ENCODE data around the gene NYAP2.

NYAP2 gene

GRCh38 chr2:225484751-225485150 lies 85.2 kb downstream of the NYAP2 start:
- DNase-seq (ENCODE audit: low spot score): no peak

- DNase-seq (ENCODE audit: low spot score): no peak
Measured at GRCh38 chr2:225486236-225486635, 86.7 kb downstream of the NYAP2 start.

DNA sequence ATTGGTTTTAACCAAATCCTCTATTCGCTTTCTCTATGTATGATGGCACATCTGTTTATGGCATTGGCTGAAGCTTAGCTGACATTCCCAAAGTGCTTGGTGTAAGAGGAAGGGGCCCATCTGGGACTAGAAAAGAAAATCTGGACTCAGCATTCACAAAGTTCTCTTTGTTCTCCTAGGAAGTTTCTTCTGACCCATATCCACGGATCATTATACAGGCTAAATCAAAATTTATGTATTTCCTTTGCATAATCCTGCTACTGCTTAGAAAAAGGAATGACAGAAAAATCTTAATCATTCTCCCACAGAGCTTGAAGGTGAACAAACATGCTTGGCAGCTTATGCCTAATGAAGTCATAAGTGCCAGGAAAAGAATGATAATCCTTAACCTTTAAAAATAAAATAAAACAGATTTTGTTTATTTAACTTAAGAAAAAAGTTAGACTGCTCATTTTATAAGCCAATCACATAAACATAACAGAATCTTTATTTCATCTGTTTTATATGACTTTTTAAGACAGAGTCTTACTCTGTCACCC lies 88.4 kb downstream of the NYAP2 start:
- no peak for DNase-seq (ENCODE audit: low spot score)

DNA sequence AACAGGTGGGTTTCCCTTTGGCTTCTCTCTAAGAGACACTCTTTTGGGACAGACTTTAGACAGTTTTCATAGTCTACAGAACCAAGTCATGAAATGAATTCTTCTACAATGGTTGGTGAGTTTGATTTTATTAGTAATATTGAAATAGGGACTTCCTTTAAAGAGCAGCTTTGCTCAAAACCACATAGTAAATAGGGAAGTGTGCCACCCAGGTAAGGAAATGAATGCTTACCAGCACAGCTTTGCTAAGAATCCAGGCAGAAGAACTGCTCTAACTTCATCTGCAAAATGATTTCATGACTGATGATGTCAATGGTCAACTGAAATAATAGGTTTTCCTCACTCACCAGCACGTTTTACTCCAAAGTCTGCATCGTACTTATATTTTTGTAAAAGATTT lies 89.2 kb downstream of the NYAP2 start:
- DNase-seq (ENCODE audit: low spot score): no peak

DNA sequence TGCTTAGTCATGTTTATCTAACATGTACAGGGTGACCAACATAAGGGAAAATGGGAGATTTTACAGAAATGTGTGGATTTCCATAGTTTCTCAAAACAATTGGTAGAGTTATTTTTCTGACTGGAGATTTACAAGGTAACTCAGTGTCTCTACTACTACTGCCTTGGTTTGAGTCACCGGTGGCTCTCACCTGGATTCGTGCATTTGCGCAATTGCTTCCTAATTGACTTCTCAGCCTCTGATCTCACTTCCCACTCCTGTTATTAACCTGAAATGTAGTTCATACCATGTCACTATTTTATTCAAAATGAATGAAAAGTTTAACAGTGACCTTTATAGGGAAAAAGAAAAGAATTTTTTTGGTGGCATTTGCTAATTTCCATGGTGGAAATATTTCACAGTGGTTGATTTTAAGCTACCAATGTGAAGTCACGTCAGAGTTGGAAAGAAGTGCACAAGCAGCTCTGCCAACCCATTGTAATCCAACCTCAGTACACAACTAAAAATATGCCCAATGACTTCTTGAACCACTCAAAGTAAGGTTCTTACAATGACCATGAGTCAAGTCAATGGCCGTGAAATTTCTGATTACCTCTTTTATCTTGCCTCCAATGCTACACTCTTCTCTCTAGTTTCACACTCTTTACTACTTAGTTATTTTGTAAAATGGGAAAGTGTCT lies 94.0 kb downstream of the NYAP2 start:
- DNase-seq (ENCODE audit: low spot score): no peak

DNA sequence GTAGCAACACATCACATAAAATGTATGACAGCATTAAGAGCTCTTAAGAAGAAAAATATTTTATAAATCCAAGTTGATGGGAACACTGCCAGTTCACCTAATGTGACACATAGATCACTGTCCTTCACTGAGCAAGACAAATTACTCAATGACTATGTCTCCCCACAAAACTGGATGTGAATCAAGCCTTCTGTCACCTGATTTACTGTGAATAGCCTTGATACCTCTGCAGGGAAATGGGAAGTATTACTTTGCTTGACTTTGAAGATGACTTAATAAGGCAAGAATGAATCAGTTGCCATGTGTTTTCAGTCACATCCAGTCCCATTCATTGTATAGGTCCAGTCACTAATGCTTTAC lies 94.6 kb downstream of the NYAP2 start:
- no peak for DNase-seq (ENCODE audit: low spot score)

DNA sequence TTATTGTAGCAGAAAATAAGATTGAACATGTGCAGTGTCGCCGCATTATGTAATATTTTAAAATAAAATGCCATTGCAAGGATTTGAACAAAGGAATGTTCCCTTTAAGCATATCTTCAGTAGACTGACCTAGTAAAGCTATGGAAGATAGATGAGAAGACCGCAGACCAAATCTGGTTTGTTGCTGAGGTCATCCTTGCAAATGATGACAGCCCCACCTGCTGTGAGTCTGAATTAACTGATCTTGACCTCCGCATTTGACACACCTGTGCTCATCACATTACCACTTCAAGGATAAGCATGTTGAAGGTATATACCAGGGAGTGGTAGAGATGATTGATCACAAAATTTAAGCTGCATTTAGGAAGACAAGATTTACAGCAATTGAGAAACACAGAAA lies 96.2 kb downstream of the NYAP2 start:
- DNase-seq (ENCODE audit: low spot score): no peak

DNA sequence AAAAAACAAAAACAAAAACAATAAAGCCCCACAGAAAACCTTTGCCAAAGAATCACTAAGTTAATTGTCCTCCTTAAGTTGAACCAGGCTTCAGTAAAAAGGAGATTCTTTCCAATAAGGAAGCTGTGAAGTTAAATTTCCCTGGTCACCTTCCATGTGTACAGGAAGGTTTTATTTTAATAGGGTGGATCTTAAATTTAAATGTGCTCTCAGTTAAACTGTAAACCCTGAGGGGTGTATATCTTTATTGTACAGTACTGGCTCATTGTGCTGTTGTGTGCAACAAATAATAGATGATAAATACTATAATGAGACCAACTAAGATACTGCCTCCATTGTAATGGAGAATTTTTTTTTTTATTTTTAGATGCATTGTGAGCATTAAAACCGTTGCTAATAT lies 97.1 kb downstream of the NYAP2 start:
- DNase-seq (ENCODE audit: low spot score): no peak

GRCh38 chr2:225497166-225497565 lies 97.7 kb downstream of the NYAP2 start:
- DNase-seq (ENCODE audit: low spot score): no peak

- no peak for DNase-seq (ENCODE audit: low spot score)
Measured at GRCh38 chr2:225501022-225501421, 101.5 kb downstream of the NYAP2 start.

GRCh38 chr2:225502971-225503370 lies 103.5 kb downstream of the NYAP2 start:
- no peak for DNase-seq (ENCODE audit: low spot score)

GRCh38 chr2:225510796-225511195 lies 111.3 kb downstream of the NYAP2 start:
- no peak for DNase-seq (ENCODE audit: low spot score)

GRCh38 chr2:225512469-225512868 lies 113.0 kb downstream of the NYAP2 start:
- no peak for DNase-seq (ENCODE audit: low spot score)

DNA sequence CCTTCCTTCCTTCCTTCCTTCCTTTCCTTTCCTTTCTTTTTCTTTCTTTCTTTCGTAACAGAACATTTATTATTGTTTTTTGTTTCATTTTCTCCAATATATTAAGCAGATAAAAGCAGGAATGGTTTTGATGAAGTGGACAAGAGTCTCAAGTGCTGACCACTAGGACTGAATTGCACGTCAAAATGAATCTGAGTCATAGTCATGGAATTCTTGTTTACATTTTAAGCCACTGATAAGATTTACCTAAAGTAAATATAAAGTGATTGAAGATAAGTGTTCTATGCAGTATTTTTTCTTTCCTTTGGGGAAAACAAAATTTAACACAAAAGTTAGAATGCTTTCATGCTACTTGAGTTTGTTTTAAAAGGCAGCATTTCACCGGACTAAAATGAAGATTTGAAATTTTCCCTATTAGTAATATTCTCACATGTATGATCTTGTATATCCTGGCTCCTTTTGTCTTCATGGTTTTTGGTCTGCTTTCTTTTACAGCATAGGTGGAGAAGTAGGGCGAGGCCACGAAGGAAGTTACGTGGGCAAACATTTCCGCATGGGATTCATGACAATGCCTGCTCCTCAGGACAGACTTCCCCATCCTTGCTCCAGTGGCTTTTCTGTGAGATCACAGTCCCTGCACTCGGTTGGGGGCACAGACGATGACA lies 113.5 kb downstream of the NYAP2 start:
- DNase-seq (ENCODE audit: low spot score): no peak

DNA sequence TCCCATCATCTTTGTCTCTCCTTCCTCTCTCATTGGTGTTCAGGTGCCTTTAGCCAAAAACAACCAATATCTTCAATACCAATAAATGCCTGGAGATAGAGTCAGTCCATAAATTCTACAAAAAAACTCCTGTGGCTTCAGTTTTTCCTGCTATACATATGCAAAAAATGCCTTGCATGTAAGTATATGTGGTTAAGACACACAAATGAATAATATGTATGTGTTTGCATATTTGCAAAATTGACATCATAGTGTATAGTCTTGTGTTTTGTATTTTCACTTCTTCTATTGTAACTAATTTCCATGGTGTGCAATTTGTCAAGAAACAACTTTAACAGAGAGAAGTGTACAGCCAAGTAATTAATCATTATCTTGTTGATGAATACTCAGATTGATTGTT lies 115.5 kb downstream of the NYAP2 start:
- DNase-seq (ENCODE audit: low spot score): no peak

- DNase-seq (ENCODE audit: low spot score): no peak
Measured at GRCh38 chr2:225526760-225527390, 127.4 kb downstream of the NYAP2 start.

DNA sequence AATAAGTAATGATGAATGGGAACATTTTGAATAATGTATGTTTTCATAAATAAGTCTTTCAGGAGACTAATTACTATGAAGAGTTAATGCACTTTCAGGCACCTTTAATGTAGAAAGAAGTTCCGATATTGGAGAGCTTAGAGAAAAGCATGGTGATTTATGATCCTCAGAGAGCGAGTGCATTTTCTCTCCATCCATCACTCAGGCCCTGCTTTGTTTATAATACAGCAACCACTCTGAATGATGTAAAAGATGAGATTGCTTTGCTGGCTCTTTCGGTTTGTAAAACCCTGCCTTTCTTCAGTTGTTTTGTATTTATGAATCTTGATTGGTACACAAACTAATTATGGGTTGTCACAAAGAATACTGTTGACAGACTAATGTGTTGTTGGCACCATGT lies 132.0 kb downstream of the NYAP2 start:
- DNase-seq (ENCODE audit: low spot score): no peak

DNA sequence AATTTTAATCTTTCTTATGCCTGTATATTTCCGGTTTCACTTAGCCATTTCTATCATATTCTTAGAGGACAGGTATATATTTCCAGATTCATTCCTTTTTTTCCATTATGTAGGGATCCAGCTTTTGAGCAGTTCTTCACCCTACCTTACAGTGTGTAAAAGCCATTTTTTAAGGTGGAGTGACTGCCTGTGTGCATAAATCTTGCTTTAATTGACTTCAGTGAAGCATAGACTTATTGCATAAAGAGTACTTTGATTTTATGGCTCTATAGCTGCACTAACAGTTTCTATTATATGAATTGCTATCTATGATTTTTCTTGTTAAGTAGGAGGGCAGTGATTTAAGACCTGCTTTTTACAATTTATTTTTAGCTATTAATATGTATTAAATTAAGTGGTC lies 132.6 kb downstream of the NYAP2 start:
- DNase-seq (ENCODE audit: low spot score): no peak

DNA sequence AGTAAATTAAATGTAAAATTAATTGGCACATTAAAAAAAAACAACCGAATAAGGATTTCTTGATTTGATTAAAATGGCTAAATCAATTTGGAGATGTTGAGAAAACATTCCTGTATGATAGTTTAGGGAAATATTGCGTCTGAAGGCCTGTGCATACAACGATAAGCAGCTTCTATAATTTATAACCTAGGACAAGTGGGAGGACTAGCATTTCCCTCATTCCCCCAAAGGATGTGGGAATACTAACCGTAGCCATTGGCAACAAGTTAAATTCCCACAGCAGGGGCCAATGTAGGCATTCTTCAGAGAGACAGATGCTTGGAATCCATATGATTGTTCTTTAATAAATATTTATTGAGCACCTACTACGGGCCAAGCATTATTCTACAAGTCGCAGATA lies 134.5 kb downstream of the NYAP2 start:
- DNase-seq (ENCODE audit: low spot score): no peak

DNA sequence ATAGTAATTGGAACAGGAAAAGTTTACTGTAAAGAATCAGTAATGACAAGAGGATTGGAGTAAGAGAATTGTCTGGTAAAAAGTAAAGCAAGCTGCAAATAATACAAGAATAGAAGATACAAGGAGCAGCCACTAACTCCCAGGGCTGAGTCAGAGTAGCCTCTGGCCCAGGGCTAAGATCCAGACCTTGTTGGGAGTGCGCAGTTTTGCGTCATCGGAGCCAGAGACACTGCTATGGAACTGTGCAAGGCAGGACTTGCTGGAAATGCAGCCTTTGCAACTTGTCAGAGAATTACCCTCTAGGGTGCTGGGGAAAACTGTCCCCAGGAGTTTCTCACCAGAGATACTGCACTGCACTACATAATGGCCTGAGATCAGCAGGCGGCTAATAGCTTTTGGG lies 135.2 kb downstream of the NYAP2 start:
- no peak for DNase-seq (ENCODE audit: low spot score)

DNA sequence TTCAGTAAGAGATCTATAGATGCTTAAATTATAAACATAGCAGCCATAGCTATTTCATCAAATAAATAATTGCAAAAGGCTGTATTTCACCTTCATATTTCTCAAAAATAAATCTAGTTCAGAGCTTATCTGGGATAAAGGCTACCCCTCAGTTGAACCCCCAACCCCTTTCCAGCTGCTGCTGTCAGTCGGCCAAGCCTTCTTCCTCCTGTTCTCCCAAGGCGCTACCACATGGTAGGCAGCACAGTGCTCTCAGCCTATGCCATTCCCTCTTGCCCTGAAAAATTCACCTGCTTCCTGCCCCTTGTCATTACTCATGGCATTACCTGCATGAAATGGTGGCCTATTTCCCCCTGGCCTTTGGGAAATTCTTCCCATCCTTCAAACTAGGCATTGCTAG lies 136.5 kb downstream of the NYAP2 start:
- no peak for DNase-seq (ENCODE audit: low spot score)

- no peak for DNase-seq (ENCODE audit: low spot score)
Measured at GRCh38 chr2:225543626-225544025, 144.1 kb downstream of the NYAP2 start.

DNA sequence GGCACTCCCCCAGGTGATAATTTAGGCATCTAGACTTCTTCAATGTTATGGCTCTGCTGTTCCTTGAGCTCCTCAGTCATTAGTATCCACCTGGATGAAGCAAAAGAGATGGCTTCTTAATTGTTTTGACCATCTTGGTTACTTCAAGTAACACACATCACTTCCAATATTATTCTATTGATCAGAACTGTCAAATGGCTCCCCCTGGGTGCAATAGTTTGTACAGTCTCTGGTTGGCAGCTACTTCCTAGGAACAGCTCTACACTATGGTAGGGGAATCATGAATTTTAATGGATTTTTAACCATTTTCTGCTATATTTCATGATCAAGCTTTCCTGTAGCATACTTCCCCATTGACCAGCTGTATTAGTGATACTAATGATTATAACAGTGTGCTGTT lies 157.0 kb downstream of the NYAP2 start:
- DNase-seq (ENCODE audit: low spot score): no peak

All from AG08395 (cell line).